ENCODE results near the gene SRRM2.

Gene SRRM2

DNA sequence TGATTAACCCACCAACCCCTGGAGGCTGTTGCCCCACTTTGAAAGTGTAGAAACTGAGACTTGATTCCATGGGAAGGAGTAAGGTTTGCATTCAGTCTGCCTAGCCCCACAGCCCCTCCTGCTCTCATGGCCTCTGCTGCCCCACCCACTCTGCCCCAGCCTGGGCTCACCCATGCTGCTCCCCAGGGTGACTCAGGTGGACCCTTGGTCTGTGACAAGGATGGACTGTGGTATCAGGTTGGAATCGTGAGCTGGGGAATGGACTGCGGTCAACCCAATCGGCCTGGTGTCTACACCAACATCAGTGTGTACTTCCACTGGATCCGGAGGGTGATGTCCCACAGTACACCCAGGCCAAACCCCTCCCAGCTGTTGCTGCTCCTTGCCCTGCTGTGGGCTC is 52.3 kb downstream of the SRRM2 start:
- no peak for DNase-seq

DNA sequence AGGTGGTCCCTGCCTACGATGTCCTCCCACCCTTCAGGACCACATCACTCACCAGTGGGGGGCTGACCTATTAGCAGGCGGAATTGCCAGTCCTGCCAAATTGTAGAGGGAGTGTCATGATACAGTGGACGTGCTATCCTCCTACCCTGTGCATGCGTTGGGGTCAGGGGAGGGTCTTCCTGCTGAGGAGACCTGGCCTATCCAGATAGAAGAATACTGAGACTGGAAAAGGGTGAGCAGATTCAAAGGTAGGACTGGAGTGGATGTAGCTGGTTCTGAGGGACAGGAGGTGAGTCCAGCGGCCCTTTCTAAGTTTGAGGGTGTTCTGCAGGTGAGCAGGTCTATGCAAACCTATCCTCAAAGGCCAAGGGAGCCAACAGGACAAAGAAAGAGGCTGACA is 53.8 kb downstream of the SRRM2 start:
- DNase-seq, result no peak

DNA sequence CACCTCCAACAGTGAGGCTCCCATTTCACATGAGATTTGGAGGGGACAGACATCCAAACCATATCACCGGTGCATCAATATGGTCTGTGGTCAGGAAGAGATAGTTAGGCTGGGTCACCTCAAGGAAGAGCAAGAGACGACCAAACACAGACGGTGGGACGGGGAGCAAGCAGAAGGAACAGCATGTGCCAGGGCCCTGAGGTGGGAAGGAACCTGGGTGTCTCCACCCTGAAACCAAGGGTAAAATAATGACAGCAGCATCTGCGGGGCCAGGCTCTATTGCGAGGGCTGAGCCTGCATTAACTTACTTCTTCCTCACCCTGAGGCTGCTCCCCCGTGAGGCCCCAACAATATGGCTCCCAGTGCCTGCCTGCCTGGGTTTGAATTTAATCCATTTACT is 55.7 kb downstream of the SRRM2 start:
- DNase-seq, result no peak

DNA sequence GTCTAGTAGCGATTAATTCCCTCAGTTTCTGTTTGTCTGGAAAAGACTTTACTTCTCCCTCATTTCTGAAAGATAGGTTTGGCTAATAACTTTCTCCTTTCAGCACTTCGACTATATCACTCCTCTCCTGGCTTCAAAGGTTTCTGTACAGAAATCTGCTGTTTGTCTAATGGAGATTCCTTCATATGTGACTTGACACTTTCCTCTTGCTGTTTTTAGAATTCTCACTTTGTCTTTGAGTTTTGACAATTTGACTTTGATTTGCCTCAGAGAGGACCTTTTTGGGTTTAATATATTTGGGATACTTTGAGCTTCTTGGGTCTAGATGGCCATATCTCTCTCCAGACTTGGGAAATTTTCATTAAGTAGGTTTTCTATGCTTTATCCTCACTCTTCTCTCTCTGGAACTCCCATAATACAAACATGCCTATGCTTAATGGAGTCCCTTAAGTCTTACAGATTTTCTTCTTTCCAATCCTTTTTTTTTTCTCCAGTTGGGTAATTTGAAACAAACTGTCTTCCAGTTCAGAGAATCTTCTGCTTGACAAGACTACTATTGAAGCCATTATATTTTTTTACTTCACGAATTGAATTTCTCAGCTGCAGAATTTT is 56.8 kb downstream of the SRRM2 start:
- no peak for DNase-seq

DNA sequence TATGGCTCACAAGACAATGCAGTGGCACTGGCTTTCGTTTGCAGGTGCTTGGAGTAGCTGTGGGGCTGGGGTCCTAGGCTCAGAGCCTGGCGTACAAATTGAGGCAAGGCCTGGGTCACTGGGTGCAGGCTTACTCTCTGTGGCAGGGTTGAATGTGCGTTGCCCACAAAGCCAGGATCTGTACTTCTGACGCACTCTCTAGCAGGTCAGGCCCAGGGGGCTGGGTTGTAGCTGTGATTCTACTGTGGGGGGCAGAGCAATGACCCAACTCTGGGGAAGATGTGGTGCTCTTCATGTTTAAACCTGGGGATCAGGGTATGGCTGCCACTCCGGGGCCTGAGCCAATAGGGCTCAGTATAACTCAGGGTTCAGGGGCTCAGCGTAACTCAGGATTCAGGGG is 58.2 kb downstream of the SRRM2 start:
- DNase-seq, result no peak

DNA sequence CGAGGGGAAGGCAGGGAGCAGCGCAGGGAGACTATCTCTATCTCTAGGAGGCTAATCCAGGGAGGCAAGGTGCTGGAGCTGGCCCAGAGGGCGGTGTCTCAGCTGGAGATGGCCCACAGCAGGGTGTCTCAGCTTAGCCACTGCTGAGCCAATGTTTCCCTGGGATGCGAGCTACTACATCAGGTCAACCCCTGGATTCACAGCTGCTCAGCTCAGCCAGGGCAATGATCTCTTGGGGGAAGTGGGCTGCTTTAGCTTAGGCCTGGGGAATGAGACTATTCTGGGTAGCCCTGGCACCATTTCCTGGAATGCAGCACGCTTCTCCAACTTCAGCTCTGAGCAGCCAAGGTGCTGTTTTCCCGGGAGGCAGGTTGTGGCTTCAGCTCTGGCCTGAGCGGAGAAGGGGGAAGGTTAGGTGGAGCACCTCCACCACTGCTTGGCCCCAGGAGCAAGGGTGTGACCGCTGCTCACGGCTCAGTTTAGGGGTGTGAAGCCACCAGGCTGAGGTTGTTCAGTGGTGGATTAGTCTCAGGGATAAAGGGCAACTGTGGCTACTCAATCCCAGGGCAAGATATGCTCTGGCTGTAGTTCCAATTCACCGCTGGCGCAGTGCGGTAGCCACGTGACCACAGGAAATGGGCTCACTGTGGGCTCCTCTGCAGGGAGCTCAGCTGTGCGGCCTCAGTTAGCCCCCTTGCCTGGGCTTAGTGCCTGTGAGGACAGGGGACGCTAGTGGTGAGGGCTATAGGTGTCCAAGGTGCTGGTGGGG is 59.4 kb downstream of the SRRM2 start:
- no peak for DNase-seq

DNA sequence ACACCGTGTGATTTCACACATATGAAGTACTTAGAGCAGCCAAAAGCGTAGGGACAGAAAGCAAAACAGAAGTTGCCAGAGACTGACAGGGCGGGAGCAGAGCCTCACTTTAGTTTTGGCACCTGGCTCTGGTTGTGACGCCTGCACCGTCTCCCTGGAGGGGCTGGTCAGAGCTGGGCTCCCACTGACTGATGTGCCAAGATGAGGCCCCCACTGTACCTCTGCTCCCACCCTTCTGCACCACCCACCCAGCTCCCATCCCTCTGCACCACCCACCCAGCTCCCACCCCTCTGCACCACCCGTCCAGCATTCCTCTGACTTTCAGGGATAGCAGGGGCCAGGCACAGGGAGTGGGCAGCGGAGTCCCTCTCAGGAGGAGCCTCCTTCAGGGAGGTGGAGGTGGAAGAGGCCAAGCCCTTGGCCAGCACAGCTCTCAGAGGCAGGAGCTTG is 61.4 kb downstream of the SRRM2 start:
- no peak for DNase-seq

DNA sequence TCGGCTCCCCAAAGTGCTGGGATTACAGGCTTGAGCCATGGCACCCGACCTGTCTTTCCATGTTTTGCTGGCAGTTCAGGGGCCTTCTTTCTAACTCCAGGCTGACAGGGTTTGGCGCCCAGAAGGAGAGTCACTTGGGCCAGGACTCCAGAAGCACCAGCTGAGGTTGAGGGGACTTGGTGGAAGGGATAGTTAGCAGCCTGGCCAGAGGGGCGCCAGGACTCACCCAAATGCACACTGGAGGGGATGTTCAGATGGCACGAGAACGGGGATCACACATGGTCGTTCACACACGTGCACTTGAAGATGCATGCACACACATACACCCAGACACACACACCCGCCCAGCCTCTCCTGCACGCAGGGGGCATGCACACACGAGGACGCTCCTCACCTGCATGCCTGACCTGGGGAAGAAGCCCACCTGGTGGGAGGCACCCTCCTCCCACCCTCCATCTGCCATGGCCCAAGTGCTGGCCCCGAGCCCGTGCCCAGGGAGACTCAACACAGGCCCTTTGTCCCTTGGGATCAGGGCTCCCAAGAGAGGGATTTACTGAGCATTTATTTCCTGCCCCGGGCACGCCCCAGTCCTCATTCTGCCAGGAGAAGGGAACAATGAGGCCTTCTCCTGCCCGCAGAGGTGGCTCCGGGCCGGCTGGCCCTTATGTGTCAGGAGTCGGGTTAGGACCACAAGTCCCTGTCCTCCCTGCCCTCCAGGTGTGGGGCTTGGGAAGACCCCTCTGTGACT is 62.3 kb downstream of the SRRM2 start:
- DNase-seq, result no peak

DNA sequence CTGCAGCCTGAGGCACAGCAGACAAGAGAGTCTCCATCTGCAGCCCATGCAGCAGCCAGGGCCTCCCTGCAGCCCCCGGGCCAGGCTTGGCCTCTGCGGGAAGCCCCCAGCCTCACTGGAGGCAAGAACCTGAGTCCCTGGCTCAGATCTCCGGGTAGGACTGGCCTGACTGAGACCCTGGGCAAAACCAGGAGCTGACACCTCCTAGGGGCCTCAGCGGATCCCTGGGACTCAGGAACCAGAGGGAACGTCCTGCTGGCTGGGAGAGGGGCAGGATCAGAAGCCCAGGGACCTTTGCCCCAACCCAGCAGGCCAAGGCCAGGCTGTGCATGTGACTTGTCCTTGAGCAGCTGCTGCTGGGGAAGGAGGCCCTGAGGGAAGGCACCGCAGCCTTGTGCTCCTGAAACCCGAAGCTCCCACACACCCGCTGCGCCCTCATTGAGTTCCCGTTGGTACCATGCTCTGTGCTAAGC is 62.9 kb downstream of the SRRM2 start:
- no peak for DNase-seq

DNA sequence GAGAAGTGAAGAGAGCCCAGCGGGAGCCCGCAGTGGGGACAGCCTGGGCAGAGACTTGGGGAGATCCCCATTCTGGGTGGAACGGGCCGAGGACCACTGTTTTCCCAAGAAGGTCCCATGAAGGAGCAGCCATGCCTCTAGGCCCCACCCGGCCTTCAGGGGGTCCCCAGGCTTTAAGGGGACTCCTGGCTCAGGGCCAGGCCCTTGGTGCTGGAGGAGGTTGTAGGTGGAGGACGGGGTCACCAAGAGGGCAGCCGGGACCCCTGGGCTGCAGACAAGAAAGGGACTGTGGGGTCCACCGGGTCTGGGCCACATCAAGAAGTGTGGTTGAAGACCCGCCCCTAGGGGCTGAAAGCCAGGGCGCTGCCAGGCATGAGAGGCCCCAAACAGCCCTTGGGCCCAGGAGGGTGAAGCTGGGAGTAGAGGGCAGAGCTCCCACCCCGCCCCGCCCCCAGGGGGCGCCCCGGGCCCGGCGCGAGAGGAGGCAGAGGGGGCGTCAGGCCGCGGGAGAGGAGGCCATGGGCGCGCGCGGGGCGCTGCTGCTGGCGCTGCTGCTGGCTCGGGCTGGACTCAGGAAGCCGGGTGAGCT is 64.4 kb downstream of the SRRM2 start, which contains the start of gene PRSS21:
PRSS21 (plus strand) TSS at position 487 of the 589 bp plus-strand sequence; CDS start at position 519, 32 bp downstream.
- DNase-seq, result no peak

DNA sequence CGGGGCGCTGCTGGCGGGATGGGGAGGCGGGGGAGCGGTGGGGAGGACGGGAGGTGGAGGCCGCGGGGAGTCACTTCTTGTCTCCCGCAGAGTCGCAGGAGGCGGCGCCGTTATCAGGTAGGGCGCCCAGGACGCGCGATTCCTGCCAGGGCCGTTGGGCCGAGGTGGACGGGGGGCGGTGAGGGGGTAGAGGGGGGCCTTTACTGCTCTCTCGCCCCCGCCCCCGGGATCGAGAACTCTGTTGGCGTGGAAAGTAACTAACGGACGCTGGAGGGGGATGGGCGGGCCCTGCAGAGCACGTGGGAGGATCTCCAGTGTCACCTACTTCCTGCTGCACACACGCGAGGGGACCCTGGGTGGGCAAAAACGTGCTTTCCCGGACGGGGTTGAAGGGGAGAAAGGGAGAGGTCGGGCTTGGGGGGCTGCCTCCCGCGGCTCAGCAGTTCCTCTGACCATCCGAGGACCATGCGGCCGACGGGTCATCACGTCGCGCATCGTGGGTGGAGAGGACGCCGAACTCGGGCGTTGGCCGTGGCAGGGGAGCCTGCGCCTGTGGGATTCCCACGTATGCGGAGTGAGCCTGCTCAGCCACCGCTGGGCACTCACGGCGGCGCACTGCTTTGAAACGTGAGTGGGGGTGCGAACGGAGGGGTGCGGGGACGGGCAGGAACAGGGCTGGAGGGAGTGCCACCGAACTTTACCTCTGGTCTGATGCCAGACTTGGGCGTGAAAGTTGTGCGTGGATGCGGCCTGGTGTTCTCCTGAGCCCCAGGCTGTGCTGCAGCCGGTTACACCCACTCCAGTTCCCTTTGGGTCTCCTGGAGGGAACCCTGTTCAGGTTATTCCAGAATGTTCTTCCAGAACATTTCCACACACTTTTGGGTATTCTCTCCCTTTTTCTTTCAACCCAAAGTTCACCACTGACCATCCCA is 65.2 kb downstream of the SRRM2 start:
- no peak for DNase-seq

DNA sequence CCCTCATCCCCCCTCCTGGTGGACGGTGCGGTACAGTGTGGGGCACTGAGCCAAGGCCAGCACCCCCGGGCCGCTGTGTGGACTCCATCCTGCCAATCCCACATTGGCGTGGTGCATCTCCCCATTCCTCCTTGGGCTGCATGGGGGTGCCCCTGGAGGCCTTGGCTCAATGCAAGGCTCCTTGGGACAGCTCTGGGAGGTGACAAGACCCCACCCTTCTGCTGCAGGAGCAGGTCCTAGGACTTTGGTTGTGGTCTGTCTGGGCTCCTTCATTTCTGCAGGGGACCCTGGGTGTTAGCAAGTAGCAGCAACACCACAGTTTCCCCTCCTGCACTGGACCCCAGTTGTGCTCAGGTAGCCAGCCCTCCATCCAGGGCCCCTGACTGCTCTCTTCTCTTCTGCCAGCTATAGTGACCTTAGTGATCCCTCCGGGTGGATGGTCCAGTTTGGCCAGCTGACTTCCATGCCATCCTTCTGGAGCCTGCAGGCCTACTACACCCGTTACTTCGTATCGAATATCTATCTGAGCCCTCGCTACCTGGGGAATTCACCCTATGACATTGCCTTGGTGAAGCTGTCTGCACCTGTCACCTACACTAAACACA is 65.9 kb downstream of the SRRM2 start:
- no peak for DNase-seq

DNA sequence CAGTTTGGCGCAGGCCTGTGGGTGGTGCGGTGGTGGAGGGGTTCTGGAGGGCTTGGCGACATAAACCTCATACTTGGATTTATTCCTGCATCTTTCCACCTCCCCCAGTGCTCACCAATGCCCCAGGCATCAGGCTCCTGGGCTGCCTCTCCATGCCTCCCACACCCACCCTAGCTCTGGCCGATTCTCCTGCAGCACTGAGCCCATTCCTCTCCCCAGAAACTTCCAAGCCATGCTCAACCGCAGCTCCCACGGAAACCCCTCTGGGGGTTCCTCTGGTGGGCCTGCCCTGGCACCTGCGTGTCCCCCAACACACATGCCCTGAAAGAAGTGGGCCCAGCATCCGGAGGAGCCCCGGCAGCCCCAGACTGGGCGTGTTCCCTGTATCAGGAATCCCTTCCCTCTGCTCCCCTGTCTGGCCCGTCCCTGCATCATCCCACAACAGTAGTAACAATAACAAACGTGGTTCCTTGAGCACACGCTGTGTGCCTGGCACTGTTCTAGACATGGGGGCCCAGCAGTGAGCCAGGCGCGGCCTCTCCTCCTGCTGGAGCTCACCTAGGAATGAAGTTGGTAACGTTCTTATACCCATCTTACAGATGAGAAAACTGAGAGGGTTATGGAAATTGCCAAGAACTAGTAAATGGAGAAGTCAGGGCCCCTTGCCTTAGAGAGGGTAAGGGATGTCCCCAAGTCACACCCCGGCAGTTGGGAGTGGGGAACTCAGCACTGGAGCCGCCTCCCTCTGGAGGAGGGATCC is 66.9 kb downstream of the SRRM2 start:
- no peak for DNase-seq

DNA sequence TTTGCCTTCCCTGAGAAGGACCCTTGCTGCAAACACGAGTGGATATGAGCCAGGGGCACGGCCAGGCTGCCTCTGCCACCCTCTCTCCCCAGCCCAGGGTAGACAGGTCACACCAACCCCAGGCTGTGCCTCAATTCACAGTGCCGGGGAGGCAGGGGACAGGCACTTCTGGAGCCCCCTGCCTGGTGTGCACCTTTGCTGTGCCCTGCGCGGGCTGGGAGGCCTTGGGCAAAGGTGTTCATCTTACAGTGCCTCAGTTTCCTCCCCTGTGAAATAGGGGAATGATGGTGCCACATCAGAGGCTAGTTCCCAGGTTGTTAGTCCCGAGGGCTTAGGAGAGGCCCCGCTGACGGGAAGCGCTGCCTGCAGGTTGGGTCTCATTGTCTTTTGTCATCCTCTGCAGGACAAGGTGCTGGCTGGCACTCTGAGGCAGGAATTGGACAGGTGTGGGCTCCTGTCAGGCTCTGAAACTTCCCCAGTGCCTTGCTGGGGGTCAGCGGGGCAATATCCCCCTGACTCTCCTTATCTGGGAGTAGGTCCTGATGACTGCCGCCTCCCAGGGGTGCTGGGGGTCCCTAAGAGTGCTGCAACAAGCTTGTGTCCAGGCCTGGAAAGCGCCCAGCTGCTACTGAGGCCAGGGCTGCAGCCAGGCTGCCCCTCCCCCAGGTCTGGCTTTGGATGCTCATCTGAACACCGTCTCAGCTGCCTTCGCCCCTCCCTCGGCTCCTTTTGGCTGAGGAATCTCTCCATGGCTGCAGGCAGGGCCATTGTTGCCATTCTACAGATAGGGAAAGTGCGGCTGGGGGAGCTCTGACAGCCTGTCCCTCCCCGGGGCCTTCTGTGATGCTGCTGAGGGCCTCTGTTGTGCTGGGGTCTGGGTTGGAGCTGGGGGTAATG is 67.7 kb downstream of the SRRM2 start:
- DNase-seq, result no peak
